GM12874 (cell line): ENCODE measurements around the gene BFSP1.

ENCODE experiments used
- TF ChIP-seq, protein P1 (sequence below): IDR thresholded peaks from 2 replicates; pipeline ENCODE4 v1.5.1; 2011; ENCODE audit warnings: low read depth, mild to moderate bottlenecking, control low read depth, low read length, moderate library complexity; ENCODE audit not compliant: insufficient read depth

BFSP1 gene

DNA sequence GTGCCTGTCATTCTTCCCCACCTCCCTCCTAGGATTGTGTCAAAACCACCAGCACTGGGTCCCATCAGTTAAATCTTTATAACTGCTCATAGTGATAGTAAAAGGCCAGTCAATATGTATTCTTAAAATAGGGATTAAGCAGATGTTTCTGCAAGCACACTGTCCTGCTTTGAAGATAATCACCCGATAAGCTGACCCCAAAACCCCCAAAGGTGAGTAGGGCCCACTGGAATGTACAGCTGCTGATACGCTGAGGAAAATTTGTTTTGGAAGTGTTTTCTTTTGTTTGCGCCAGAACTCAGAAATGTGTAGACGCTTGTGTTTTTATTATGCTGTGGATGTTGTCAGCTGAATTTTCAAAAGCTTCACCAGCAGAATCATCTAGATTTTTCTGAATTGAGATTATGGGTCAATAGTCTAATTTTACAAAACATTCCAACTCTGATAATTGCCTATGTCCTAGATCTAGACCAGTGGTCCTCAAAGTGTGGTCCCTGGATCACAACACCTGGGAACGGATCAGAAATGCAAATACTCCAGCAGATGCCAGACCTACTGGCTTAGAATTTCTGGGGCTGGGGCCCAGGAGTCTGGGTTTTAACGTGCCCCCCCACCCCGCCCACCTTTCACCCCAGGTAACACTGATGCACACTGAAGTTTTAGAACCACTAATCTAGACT, 11.4 kb downstream of the BFSP1 start:
- TF ChIP-seq, protein P1, sequence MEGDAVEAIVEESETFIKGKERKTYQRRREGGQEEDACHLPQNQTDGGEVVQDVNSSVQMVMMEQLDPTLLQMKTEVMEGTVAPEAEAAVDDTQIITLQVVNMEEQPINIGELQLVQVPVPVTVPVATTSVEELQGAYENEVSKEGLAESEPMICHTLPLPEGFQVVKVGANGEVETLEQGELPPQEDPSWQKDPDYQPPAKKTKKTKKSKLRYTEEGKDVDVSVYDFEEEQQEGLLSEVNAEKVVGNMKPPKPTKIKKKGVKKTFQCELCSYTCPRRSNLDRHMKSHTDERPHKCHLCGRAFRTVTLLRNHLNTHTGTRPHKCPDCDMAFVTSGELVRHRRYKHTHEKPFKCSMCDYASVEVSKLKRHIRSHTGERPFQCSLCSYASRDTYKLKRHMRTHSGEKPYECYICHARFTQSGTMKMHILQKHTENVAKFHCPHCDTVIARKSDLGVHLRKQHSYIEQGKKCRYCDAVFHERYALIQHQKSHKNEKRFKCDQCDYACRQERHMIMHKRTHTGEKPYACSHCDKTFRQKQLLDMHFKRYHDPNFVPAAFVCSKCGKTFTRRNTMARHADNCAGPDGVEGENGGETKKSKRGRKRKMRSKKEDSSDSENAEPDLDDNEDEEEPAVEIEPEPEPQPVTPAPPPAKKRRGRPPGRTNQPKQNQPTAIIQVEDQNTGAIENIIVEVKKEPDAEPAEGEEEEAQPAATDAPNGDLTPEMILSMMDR, result no peak

GRCh38 chr20:17518339-17519052, 12.7 kb downstream of the BFSP1 start:
- TF ChIP-seq, protein P1, result no peak

- TF ChIP-seq, protein P1, result no peak
These were observed 16.1 kb downstream of the BFSP1 start for GRCh38 chr20:17515053-17515452.

- TF ChIP-seq, protein P1, result no peak
These were observed 17.2 kb downstream of the BFSP1 start for GRCh38 chr20:17513939-17514338.

GRCh38 chr20:17511401-17511800, 19.8 kb downstream of the BFSP1 start:
- TF ChIP-seq, protein P1, result no peak

- TF ChIP-seq, protein P1, result no peak
These were observed 20.6 kb downstream of the BFSP1 start for GRCh38 chr20:17510548-17510947.

DNA sequence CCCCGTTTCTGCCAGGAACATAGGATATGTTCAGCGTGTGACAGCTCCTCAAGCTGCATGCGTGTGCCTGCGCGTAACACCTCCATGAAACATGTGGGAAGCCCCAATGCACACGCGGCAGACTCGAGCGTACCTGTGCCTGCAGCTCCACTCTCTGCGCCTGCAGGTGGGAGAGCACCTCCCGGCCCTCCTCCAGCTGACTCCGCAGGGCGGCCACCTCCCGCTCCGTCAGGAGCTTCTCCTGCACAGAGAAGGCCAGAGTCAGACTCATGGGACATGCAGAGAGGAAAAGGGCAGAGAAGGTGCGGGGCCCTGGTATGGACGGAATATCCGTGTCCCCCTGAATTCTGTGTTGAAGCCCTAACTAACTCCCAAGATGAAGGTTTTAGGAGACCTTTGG, 22.4 kb downstream of the BFSP1 start:
- TF ChIP-seq, protein P1, result no peak
